Sciatic nerve (tissue), 2 donors: Measurements from ENCODE around the gene XRCC5. TPM values are rescaled to one million over a fixed set of nuclear protein-coding genes. Genes with fewer than 3 reads are reported as not detected.
"Not testable (repeated sequence)": the region's sequence is repeated elsewhere in the genome, so short reads cannot be mapped to it uniquely, and the experiment has no call there.

ENCODE experiments used
- ATAC-seq: fragments of 200-7000 bp; cut with Tn5 transposase; one replicate; pipeline ENCODE4 v1.9.1; 2020; ENCODE audit warnings: mild to moderate bottlenecking, moderate library complexity
- DNase-seq: peaks from one replicate; pipeline ENCODE4 v3.0.0-alpha.2; 2020; ENCODE audit warnings: low spot score
- intact Hi-C: fragments of 100-400 bp; cut with DNase I; formaldehyde crosslinking; loops from one replicate; pipeline ENCODE4 v1.14.2; 2022
- total RNA-seq: library from RNA; stranded (reverse); fragmentation: NEBNext Ultra II Directional; extraction: Animal tissue kit (Norgen Biotek cat#: 25700); gene quantifications from one replicate; pipeline ENCODE4 v1.2.1, GENCODE V29; 2021
- donor health status: DM: no; HTN: no; CAD: no.
- donor health status: DM: no; HTN: no; CAD: no.

Gene XRCC5
- total RNA-seq, result 173 TPM

DNA sequence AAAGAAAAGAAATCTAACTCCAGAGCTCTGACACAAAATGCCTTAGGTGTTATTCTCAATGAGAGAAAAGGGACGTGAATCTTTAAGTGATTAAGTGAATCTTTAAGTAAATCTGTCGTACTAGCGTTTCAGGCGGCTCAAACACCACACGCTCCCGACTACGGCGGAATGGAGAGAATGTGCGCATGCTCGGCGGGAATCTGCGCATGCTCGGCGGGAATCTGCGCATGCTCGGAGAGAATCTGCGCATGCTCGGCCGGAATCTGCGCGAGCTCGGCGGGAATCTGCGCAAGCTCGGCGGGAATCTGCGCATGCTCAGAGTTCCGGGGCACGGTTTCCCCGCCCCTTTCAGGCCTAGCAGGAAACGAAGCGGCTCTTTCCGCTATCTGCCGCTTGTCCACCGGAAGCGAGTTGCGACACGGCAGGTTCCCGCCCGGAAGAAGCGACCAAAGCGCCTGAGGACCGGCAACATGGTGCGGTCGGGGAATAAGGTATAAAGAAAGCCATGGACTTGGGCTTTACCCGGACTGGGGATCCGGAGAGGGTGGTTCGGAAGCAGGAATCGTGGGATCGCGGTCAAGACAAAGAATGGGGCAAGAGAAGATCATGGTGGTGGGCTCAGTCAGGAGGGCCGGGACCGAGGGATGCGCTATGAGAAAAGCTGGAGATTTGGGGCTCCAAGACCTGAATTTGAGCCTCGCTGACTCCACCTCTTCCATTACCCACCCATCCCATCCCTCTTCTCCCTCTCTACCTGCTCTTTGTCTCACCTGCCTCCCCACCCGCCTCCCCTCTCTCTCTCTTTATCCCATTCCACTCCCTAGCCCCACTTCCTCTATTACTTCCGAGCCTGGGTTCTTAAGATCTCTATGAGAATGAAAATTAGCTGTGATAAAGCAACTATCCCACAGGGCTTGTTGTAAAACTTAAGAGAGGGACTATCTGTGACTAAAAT, at the start of gene XRCC5:
TSS of gene XRCC5 (plus strand) at position 382 of the 955 bp plus-strand sequence. CDS start at position 471, 89 bp downstream.
- peak; percentile 99 for DNase-seq
- intact Hi-C loops, result no loop called here
- peak; percentile 99 for ATAC-seq

GRCh38 chr2:216064014-216064630, 45.0 kb upstream of the XRCC5 start:
- ATAC-seq (no peak), DNase-seq (no peak)
- intact Hi-C loops, result no loop called here

- ATAC-seq (no peak), DNase-seq (no peak)
- intact Hi-C loops, result no loop called here
Measured at GRCh38 chr2:216064665-216065064, 44.5 kb upstream of the XRCC5 start.

DNA sequence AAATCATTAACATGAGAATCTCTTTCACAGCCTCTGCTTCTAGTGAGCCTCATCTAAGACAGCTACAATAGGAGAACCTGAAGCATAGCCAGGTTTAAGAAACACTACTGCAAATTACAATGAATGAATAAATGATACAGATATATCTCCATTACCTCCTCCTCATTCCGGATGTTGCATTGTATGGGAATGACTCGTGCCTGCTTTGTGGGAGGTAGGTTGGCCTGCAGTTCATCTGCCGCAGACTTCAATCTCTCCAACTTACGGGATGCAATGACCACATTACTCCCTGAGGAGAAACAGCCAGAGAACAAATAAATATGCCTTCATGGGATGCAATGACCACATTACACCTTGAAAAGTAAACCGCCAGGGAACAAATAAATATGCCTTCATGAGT, 42.9 kb upstream of the XRCC5 start:
- ATAC-seq (no peak), DNase-seq (no peak)
- intact Hi-C loops, result no loop called here

- no peak for ATAC-seq
- intact Hi-C loops, result no loop called here
- DNase-seq, result no peak
Measured at GRCh38 chr2:216069028-216069427, 40.1 kb upstream of the XRCC5 start.

DNA sequence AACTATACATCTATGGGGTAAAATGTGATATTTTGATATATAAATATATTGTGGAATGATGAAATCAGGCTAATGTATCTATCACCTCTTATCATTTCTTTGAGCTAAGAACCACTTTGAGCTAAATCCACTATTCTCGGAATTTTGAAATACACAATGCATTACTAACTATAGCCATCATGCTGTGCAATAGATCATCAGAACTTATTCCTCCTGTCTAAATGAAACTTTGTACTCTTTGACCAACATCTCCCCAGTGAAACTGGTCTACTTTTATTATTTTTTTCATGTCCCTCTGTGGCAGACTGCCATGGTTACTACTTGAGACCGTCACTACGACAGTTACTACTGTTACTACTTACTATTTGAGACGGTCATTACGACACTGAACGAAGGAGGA, 39.0 kb upstream of the XRCC5 start:
- intact Hi-C loops, result no loop called here
- DNase-seq (no peak), ATAC-seq (no peak)

- DNase-seq (no peak), ATAC-seq (no peak)
- intact Hi-C loops, result no loop called here
Measured at GRCh38 chr2:216071111-216071851, 37.9 kb upstream of the XRCC5 start.

DNA sequence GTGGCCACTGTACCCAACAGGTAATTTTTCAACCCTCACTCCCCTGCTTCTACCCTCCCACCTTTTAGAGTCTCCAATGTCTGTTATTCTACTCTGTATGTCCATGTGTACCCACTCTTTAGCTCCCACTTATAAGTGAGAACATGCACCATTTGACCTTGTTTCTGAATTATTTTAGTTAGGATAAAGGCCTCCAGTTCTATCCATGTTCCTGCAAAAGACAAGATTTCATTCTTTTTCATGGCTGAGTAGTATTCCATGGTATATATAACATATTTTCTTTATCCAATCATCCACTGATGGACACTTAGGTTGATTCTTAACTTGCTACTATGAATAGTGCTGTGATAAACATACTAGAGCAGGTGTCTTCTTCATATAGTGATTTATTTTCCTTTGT, 36.7 kb upstream of the XRCC5 start:
- intact Hi-C loops, result no loop called here

GRCh38 chr2:216073773-216074172, 35.4 kb upstream of the XRCC5 start:
- intact Hi-C loops, result no loop called here
- ATAC-seq (no peak), DNase-seq (no peak)

More for the DNA sequence above, 36.7 kb upstream of the XRCC5 start:
- no peak for ATAC-seq
- DNase-seq, result no peak

- intact Hi-C loops, result no loop called here
Measured at GRCh38 chr2:216074380-216074779, 34.8 kb upstream of the XRCC5 start.

GRCh38 chr2:216074794-216075193, 34.4 kb upstream of the XRCC5 start:
- ATAC-seq, result no peak
- DNase-seq, result no peak
- intact Hi-C loops, result no loop called here

More at GRCh38 chr2:216074380-216074779, 34.8 kb upstream of the XRCC5 start:
- DNase-seq, result no peak
- ATAC-seq, result no peak

GRCh38 chr2:216075510-216076485, 33.4 kb upstream of the XRCC5 start:
- DNase-seq (no peak), ATAC-seq (no peak)
- intact Hi-C loops, result no loop called here

DNA sequence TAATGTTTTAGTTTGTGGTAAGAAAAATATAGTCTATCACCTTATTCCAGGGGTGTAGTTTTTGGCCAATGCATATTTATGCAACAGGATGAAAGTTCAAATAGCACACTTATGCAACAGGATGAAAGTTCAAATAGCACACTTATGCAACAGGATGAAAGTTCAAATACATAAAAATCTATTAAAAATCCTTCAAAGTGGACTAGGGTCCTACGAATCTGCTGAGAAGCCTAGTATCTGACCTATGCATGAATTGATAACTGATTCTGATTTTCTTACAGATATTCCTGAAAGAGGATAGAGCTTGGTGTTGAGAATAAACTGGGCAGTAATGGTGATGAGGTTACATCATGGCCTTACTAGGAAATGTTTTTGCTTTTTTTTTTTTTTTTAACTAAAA, 30.4 kb upstream of the XRCC5 start:
- ATAC-seq (peak; percentile 60), DNase-seq (no peak)
- intact Hi-C loops, result no loop called here

- ATAC-seq, intact Hi-C loops, DNase-seq: not testable (repeated sequence)
Measured at GRCh38 chr2:216080048-216080447, 29.1 kb upstream of the XRCC5 start.

GRCh38 chr2:216081012-216081411, 28.1 kb upstream of the XRCC5 start:
- intact Hi-C loops, result no loop called here
- no peak for DNase-seq
- ATAC-seq, result no peak

GRCh38 chr2:216081487-216082116, 27.5 kb upstream of the XRCC5 start, which contains the start of the genes PECR and TMEM169:
Gene PECR, minus strand, starts transcription at chr2:216081809. Its CDS starts 68 bp downstream, at chr2:216081741.
Gene TMEM169, plus strand, starts transcription at chr2:216081919. Its CDS starts 14,045 bp downstream, at chr2:216095964.
- ATAC-seq, result peak; percentile 97
- intact Hi-C loops, result no loop called here
- DNase-seq, result peak; percentile 89

- DNase-seq (no peak), ATAC-seq (no peak)
- intact Hi-C loops, result no loop called here
Measured at GRCh38 chr2:216082117-216082711, 26.9 kb upstream of the XRCC5 start.
